Measurements from ENCODE around the gene VOPP1.
"Not testable (repeated sequence)": the region's sequence is repeated elsewhere in the genome, so short reads cannot be mapped to it uniquely, and the experiment has no call there.

VOPP1 gene

GRCh38 chr7:55510206-55510605 lies 62.1 kb downstream of the VOPP1 start:
- DNase-seq (ENCODE audit: low read depth in 2 of 2): not testable (repeated sequence)

DNA sequence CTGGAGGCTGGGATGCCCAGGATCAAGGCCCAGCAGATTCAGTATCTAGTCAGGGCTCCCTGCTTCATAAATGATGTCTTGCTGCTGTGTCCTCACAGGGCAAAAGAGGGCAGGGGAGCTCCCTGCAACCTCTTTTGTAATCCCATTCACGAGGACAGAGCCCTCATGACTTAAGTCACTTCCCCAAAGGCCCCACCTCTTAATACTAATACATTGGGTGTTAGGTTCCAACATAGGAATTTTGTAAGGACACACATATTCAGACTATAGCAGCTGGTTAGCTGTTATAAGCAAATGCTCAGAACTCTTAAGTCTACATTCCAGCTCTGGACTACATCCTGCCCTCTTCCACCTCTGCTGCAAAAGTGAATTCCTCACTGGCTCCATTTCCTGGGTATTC lies 63.0 kb downstream of the VOPP1 start:
- DNase-seq (ENCODE audit: low read depth in 2 of 2): no peak

GRCh38 chr7:55508221-55509011 lies 63.9 kb downstream of the VOPP1 start:
- no peak for DNase-seq (ENCODE audit: low read depth in 2 of 2)

- no peak for DNase-seq (ENCODE audit: low read depth in 2 of 2)
Measured at GRCh38 chr7:55507743-55508142, 64.6 kb downstream of the VOPP1 start.

DNA sequence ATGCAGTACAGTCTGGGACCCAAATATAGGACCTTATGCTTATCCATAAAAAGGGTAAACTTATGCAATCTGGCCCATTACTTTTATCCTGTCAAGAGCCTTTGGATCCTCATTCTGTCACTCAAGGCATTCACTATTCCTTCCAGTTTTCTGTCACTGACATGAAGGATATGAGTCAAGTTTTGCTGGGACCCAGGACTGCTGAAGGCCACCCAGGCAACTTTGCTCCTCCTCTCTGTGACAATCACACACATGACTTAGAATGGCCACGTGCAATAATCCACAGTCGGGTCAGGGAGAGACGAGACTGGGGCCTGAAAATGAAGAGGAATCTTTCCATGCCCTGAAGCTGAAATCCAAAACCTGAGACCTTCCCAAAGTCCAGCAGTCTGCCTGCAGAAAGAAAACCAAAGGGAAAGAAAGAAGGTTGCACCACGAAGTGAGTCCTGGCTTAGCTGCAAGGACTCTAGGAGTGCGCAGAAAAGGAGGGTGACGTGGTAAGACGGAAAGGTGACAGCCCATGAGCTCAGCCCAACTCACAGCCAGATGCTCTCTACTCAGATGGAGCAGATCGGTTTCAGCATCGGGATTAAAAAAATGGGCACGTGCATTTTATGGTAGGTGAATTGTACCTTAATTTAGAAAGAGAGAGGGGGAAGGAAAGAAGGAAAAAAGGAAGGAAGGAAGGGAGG lies 67.2 kb downstream of the VOPP1 start:
- DNase-seq (ENCODE audit: low read depth in 2 of 2): no peak

DNA sequence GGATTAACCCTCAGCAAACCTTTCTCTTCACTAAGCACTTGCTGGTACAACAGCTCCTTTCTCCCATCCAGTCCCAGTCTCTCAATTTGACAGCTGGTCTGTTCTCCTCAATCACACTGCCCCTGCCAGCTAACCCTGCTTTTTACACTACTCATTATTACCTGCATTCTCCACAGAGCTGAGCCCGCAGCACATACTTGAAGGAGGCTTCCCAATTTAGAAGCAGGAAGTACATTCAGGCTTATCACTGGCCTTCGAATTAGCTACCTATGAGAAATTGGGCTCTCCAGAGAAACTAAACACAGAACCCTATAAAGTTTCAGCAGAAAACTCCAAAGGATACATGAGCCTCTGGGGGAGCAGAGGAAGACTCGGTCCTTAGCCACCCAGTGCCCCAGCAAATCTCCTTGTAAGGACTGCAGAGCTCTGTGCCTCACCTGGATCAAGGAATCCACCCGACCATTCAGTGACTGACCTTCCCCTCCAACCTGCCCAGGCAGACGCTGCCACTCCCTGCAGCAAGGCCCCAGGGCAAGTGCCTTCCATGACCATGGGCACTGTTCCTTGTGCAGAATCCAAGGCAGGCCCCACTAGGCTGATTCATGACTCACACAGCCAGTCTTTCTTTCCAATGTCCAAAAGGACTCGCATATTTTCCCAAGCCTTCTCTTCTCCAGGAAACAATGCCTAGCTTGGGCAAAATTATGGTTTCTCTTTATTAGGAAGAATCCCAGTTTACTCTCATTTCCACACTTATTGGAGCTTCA lies 68.0 kb downstream of the VOPP1 start:
- no peak for DNase-seq (ENCODE audit: low read depth in 2 of 2)

DNA sequence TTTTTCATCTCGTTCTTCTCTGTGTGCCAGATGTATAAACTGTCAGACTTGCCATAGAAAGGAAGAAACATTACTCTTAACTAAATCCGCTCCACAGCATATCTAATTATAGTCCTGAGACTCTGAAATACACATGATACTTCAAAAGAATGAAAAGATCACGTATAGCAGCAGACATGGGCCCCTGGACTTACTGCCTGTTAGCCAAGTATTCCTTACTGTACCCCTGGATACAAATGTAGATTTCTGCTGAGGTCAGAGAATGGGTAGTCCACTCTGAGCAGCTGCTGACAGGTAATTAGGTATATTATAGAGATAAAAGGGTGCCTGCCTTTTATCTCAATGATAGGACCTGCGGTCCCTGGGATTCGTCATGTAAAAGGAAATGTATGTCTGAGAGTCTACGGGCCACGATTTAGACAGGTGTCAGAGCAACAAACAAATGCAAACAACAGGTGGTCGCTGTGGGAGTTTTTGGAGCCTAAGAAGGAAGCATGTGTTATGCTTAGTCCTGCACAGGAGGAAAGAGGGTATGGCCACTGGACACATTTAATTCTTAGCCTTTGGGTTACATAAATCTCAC lies 69.4 kb downstream of the VOPP1 start:
- DNase-seq (ENCODE audit: low read depth in 2 of 2): no peak

DNA sequence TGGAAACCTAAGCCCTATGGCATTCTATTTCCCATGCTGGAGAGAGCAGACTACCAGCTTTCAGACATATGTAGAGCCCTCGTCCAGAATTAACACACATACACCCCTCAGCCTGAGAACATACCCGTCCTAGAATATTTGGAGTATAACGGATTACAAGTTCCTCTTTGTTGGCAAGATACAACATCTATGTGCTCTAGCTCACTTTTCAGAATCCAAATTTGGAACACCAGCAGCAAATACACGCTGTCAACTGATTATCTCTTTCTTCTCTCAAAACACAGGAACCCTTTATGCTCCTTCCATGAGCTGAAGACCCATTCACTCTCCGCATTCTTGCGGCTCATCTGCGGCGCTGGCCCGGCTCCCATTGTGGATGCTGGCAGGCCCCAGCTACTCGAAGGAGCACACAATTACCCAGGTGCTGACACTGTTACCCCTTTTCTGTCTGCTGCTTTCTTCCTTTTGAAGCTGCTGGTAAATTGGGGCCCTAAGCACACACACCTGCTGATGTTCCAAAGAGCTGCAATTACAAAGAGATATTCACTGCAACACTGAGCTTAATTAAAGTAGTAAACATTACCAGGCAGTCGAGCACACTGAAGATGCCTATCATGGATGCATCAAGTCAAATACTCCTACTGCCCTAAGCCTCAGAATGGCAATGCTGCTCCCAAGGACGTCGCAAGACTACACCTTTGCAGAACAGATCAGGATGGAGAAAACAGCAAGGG lies 70.0 kb downstream of the VOPP1 start:
- DNase-seq (ENCODE audit: low read depth in 2 of 2): no peak

DNA sequence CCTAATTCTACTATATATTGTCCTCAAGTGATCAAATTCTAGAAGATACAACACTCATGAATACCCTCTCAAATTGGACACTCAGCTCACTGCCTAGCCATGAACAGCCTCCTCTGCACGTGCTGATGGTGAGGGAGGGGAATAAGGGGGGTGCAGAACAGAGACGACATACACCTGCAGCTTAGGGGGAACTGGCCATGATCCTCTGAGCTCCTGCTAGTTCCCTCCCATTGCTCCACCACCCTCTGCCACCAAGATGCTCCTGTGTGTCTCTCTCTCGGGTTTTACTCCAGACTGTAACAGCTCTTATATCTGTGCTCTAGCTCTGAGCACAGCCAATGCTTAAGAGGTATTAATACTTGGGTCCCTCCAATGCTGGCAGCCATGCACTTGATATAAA lies 70.7 kb downstream of the VOPP1 start:
- DNase-seq (ENCODE audit: low read depth in 2 of 2): no peak

- no peak for DNase-seq (ENCODE audit: low read depth in 2 of 2)
Measured at GRCh38 chr7:55500117-55500756, 72.1 kb downstream of the VOPP1 start.

DNA sequence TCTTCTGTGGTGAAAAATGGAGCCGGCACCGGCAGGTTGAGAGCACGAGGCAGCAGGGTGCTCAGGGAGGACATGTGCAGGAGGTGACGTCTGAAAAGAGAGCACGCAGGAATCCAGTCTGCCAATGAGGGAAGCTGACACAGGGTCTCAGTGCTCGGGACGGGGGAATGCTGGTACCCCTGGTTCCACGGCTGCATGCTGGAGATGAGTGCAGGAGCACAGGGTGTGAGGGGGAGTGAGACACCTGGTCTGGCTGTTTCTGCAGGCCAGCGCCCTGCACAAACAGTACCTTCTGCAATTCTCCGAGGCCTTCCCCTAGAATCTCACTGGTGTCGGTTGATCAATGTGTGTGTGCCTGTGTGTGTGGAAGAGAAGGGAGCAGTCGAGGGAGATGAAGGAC lies 72.7 kb downstream of the VOPP1 start:
- DNase-seq (ENCODE audit: low read depth in 2 of 2): no peak

GRCh38 chr7:55498770-55499169 lies 73.5 kb downstream of the VOPP1 start:
- no peak for DNase-seq (ENCODE audit: low read depth in 2 of 2)

GRCh38 chr7:55498142-55498541 lies 74.2 kb downstream of the VOPP1 start:
- peak in 1 of 2 donors; percentile 6 for DNase-seq (ENCODE audit: low read depth in 2 of 2)

GRCh38 chr7:55497521-55497920 lies 74.8 kb downstream of the VOPP1 start:
- DNase-seq (ENCODE audit: low read depth in 2 of 2): no peak

- no peak for DNase-seq (ENCODE audit: low read depth in 2 of 2)
Measured at GRCh38 chr7:55496906-55497305, 75.4 kb downstream of the VOPP1 start.

GRCh38 chr7:55494951-55495350 lies 77.4 kb downstream of the VOPP1 start:
- DNase-seq (ENCODE audit: low read depth in 2 of 2): no peak

DNA sequence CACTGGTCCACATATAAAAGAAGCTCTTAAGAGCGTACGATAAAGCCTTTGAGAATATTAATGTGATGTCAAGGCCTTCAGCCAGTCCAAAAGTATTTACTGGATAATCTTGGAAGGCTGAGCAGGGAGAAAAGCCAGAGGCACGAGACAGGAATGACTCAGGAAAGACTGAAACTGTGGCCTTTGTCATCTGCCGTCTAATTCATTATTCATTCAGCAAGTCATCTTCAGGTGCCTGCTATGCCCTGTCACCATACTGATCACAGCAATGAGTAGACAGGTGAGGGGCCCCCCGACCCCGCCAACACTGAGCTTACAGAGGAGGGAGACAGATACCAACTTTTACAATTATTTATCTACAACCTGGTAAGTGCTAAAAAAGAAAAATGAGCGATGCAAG lies 78.9 kb downstream of the VOPP1 start:
- no peak for DNase-seq (ENCODE audit: low read depth in 2 of 2)

- DNase-seq (ENCODE audit: low read depth in 2 of 2): no peak
Measured at GRCh38 chr7:55491346-55491745, 81.0 kb downstream of the VOPP1 start.

GRCh38 chr7:55490099-55490498 lies 82.2 kb downstream of the VOPP1 start:
- DNase-seq (ENCODE audit: low read depth in 2 of 2): no peak

GRCh38 chr7:55489552-55489951 lies 82.8 kb downstream of the VOPP1 start:
- DNase-seq (ENCODE audit: low read depth in 2 of 2): no peak

- DNase-seq (ENCODE audit: low read depth in 2 of 2): no peak
Measured at GRCh38 chr7:55488804-55489340, 83.4 kb downstream of the VOPP1 start.

All from stimulated activated CD8-positive, alpha-beta memory T cell treated with anti-CD3 and anti-CD28 coated beads, Interleukin-7, amount 100 ng/mL, for 1 hour (primary cell).